Inflammatory macrophage treated with lipopolysaccharide for 1 hour (primary cell): ENCODE measurements around the gene CCDC127.

Experiments used
- DNase-seq, 2 donors: peaks; one replicate each; pipeline ENCODE4 v3.0.0-alpha.2; 2020 to 2022

CCDC127 gene

DNA sequence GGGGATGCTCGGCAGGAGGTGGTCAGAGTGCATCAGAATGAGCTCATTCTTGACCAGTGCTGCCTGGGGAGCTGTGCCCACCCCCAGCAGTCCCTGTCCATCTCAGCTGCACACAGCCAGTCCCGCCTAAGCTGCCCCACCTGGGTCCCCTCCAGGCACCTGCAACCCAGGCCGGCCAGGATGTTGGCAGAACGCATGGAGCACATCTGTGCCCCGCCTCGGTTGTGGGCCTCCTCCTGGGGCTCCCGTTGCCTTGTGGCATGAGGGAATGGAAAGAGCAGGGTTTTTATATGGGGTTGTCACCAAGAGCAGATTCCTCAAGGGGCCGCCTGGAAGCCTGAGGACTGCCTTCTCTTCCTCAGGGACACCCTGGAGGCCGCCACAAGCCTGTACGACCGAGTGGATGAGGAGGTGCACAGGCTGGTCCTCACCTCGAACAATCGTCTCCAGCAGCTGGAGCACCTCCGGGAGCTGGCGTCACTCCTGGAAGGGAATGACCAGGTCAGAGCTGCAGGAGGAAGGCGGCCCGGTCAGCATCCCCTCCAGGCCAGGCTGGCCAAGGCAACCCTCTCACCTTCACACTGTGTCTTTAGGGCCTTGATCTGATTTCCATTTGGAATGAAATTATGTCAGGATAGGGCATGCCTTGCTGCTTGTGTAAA lies 61.4 kb downstream of the CCDC127 start:
- no peak for DNase-seq

GRCh38 chr5:155651-156410 lies 62.1 kb downstream of the CCDC127 start:
- no peak for DNase-seq

DNA sequence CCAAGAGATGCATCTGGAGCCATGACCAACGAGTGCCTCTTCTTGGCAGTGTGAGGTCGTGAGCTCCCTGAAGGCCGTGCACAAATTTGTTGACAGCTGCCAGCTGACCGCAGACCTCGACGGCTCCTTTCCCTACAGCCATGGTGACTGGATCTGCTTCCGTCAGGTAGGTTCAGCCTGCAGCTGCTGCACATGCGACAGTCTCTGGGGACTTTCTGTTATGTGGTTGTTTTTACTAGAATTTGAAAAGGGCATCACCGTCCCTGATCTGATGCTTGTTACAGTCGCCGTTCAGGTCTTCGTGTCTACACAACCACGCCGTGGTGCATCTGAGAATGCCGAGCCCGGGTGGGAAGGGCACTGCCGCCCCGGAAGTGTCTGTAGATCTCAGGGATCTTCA lies 63.1 kb downstream of the CCDC127 start:
- DNase-seq, result no peak

DNA sequence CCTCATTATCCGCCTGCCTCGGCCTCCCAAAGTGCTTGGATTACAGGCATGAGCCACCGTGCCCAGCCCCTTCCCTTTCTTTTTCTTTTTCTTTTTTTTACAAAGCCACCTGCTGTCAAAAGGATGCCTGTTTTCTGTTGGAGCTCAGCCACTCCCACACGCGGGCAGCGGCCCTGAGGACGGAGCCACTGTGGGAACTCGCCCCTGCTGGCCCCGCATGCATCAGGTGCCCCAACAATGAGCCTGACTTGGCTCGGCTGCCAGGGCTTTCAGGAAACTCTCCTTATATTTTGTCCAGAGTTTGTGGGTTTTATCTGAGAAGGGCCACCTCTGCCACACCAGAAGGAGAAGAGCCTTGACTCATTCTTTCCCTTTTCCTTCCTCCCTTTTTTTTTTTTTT lies 63.7 kb downstream of the CCDC127 start:
- no peak for DNase-seq

- DNase-seq, result no peak
Measured at GRCh38 chr5:153256-153655, 64.7 kb downstream of the CCDC127 start.

GRCh38 chr5:152077-152476 lies 65.9 kb downstream of the CCDC127 start:
- DNase-seq, result no peak

DNA sequence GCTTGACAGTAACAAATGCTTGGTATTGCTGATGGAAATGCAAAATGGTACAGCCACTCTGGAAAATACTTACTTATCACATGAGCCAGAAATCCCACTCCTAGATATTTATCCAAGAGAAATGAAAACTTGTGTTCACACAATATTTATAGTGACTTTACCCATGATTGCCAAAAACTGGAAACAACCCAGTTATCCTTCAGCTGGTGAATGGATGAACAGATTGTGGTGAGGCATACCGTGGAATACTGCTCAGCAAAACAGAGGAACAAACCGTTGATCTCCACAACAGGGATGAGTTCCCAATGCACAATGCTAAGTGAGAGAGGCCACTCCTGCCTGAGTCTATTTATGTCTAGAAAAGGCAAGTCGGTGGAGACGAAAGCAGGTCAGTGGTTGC lies 67.2 kb downstream of the CCDC127 start:
- no peak for DNase-seq

- peak in 1 of 2 donors; percentile 4 for DNase-seq
Measured at GRCh38 chr5:149745-150485, 68.0 kb downstream of the CCDC127 start.

- no peak for DNase-seq
Measured at GRCh38 chr5:147751-148150, 70.2 kb downstream of the CCDC127 start.
